GM19438 (cell line): ENCODE results near the gene PICALM.

ENCODE experiments used
- ATAC-seq: cut with Tn5 transposase; IDR thresholded peaks from one replicate; pipeline ENCODE4 v1.9.1; 2021; ENCODE audit warnings: low read depth; ENCODE audit not compliant: unreplicated experiment

The PICALM gene

DNA sequence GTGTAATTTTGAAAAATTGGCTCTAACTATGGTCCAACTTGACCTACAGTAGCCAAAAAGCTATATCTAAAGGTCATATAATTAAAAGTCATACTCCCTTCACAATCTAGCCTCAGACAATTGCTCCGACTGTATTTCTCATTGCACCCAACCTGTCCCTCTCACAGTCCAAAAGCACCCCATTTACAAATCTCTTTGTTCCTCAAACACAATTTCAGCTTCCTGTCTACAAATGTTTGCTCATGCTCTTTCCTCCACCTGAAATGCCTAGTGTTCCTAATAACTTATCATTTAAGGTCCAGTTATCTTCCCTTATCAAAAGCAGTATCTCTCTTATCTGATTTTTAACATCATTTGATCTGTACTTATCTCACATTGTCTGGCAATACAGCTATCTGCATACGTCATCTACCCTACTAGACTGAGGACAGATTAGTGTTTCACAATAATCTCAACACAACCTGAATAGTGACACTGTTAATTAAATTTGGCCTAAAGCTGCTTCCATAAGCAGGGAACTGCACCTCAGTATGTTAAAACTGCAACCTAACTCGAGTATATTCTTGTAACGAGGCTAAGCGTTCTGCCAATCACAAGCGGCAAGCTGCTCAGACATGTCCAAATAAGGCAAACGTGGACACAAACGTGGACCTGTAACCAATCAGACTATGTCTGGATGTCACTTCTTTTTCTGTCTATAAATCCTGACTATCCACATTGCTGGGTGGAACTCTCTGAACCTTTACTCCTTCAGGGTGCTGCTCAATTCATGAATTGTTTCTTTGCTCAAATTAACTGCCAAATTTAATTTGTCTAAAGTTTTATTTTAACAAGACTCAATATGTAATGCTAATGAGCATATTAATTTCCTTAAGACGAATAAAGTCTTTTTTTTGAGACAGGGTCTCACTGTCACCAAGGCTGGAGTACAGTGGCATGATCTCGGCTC is 15.9 kb downstream of the PICALM start:
- ATAC-seq, result no peak

DNA sequence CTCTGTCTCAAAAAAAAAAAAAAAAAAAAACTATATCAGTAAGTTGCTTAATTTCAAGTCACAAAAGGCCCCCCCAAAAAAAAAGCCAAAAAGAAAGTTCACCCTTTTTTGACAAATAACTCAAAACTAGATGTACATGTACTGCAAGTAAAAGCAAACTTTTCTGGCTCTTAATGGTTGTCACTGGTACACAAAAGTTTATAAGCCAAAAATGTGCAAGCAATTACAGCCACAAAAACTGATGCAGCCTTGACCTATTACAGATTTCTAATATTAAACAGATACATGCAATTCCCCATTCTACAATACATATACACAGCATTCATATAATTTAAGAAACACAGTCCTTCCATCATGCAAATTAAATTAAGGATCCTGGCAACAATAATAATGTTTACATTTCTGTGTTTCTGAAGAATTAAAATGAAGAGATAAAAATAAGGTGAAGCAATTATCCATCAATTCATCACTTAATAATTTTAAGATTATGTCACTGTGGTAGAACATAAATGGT is 18.6 kb downstream of the PICALM start:
- ATAC-seq, result no peak

DNA sequence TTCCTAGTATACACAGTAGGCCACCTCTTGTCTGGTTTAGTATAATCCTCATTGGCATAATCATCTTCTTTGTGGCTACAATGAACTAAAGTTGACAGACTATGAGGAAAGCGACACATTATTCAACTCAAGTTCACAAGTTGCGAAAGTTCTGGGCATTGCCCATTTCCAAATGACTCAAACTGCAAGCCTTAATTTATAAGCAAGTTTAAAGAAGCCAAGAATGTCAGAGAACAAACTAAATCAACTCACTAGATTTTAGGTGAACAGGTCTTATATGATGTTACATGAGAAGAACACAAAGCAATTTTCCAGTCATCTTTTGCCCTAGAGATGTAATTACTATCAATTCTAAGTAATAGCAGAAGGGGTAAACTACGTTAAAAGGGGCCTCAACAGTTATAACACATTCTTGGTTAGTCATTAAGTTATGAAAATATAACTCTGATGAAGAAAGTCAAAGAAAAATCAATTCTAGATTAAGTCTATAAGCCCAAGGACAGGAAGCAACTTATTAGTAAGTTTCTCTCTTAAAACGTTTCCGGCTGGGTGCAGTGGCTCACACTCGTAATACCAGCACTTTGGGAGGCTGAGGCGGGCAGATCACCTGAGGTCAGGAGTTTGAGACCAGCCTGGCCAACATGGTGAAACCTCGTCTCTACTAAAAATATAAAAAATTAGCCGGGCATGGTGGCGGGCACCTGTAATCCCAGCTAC is 21.5 kb downstream of the PICALM start:
- peak; percentile 54 for ATAC-seq

DNA sequence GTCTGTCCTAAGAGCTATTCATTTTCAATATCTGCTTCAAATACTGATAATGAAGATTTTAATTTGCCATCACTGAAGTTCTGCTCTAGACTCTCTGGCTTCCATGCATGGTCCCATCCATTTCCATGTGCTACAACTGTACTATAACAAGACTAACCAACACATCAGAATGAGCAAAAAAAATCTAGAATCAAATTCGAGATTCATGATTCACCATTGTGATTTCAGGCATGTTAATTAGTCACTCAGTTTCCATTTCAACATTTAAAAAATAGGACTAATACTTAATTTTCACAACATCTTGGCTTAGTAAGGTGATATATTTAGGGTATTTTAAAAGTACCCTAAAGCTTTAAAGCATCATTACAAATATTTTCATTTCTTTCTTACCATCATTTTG is 22.8 kb downstream of the PICALM start:
- ATAC-seq, result no peak

DNA sequence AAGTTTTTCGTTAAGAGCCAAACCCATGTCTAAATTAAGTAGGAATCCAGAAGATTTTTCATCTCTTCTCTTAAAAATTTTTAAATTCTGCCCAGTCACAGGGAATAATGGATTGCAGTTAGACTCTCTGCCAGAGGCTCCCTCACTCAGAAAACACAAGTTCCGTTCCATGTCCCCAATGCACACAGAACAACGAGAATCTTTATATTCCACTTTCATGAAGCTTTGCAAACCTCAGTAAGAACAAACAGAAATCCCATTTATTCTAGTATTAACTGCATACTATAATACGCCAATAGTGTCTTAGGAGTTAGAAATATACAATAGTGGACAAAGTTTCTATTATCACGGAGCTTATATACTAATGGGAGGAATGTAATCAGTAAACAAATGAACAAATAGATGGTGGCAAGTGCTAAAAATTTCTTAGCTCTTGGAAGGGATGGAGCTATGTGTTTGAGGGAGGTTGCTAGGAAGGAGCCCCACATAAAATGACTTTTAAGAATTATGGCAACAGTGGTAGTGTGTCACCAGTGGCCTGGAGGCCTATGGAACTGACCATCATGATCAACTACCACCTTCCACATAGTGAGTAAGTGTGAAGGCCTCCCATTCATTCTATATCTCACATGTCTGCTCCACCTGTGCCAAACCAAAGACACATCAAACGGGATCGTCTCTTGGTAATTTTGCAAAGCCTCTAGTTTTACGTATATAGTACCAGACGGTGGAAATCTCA is 24.9 kb downstream of the PICALM start:
- no peak for ATAC-seq

DNA sequence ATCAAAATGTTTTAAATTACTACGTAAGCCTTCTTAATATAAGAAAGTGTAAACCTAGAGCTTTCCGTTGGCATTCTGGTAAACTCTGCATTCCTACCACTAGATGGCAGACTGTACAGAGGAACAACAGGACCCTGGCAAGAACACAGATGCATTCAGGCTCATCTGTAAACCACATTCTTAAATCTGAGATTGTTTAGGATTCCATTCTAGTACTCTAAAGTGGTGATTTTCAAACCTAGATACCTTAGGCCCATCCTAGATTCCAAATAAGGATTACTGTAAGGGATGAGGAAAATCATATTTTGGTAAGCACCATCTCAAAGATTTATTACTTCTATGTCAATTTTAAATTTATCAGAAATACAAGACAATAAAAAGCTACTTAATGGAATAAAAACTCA is 26.9 kb downstream of the PICALM start:
- peak; percentile 54 for ATAC-seq

DNA sequence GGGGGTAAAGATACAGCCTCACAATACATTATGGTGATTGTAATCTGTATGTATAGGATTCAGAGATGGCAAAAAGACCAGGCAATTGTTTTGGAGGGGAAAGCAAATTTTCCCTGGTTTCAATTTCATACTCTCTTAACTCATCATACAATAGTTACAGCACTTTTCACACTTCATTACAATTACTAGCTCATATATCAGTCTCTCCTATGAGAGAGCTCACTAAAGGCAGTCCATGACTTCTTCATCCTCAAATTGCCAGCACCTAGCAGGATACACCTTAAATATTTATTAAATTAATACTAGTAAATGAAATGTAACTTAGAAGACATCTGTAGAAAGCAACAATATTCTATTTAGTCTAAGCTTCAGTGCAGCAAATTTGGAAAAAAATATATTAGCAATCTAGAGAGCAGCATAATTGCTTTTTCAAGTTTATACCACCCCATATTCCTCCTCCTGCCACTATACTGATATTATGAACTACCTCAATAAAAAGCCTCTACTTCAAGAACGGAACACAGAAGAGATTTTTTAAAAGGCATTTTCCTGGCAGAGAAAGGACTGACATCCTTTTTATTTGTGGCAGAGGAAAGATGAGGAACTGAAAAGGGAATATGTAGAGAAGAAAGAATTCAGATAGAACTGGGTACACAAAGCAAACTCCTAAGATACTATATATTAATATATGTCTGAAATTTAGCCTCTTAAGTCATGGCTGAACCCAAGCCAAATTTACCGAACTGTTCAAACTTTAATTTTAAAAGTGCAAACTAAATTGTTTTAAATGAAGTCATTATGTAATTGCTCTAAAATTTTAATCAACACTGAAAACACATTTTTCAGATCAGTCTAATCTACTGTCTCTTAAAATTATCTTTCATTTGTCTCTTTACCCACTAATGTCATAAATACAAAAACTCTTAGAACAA is 27.7 kb downstream of the PICALM start:
- no peak for ATAC-seq

DNA sequence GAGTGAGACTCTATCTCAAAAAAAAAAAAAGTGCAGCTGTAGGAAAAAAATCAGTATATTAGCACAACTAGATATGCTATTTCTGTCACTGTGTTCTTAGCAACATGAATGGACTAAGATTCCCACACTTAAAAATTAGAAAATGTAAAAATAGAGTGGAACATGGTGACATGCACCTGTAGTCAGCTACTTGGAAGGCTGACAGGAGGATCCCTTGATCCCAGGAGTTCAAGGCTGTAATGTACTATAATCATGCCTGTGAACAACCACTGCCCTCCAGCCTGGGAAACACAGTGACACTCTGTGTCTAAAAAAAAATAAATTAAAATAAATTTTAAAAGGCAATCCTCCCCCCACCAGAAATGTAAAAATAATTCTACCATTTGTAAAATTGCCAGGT is 29.8 kb downstream of the PICALM start:
- no peak for ATAC-seq

DNA sequence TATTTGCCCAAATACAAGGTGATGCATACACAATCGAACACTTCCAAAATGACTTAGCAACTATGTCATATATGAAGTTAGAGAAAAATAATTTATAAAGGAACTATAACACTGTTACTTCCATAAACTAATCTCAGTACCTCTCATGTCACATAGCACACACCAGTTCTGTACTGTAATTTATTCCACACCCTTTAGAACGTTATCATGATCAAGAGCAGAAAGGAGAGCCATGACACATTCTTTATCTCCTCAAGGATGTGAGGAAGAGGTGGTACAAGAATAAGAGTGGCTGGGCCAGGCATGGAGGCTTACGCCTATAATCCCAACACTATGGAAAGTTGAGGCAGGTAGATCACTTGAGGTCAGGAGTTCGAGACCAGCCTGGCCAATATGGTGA is 31.1 kb downstream of the PICALM start:
- no peak for ATAC-seq

DNA sequence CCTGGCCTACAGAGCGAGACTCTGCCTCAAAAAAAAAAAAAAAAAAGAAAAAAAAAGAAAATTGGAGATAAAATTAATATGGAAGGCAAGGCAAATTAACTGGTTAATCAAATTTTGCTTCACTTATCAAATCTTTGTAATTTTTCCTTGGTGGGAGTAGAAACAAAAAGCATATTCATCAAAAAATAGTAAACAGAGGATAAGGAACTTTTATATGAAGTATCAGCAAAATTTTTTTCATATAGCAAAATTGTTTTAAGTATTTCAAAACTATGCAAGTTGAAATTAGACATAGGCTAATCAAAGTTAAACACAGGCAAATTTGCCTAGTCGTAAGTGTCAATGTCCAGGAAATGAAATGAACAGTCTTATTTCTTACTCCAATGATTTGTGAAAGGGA is 33.0 kb downstream of the PICALM start:
- no peak for ATAC-seq

DNA sequence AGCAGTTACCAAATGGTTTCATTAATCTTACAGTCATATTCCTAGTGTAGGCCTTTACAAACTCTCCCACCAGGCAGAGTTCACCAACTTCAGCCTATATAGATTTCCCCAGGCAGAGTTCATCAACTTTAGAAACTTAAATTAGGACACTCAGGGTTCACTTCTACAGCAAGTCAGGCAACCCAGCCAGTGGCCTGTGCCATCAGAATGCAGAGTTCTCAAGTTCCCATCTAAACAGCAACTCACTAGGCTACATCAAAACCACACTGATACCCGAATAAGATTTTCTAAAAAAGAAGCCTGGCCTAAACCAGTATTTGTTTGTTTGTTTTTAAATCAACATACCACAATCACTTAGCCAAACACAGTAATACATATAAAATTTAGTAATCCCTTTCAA is 33.7 kb downstream of the PICALM start:
- no peak for ATAC-seq

DNA sequence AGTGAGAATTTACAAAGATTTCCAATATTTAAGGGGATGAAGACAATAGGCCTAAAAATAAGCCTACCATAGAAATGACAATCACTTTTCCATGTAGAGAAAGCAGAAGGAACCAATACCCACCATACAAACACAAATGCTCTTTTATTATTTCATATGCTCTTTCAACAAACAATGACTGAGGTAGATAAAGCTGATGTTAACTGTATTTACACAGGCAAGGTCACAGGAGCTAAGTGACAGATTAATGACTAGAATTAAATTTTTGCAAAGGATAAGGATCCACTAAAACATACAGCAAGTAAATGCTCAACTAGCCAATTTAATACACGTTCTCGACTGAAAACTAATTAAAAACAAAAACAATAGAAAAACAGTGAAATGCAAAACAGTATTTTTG is 34.2 kb downstream of the PICALM start:
- ATAC-seq, result no peak

DNA sequence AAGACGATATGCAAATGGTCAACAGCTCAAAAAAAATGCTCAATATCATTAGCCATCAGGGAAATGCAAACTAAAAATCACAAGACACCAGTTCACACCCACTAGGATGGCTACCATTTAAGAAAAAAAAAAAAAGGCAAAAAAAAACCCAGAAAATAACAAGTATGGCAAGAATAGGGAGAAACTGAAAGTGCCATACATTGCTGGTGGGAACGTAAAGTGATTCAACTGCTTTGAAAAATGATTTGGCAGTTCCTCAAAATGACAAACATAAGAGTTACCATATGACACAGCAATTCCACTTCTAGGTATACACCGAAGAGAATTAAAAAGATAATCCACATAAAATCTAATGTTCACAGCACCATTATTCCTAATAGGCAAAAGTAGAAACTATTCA is 47.5 kb downstream of the PICALM start:
- no peak for ATAC-seq

DNA sequence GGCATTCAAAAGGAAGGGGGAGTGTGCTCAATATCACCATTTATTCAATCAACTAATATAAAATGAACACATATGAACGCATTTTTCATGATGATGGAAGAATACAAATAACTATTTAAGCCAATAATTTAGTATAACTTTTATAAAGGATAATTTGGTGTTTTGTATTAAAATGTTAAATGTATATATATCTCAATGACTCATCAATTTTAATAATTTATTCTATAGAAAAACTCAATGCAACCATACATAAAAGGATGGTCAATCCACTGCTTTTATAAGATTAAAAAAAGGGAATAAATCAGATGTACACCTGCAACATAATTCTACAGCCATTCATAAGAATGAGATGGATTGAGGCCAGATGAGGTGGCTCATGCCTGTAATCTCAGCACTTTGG is 50.6 kb downstream of the PICALM start:
- ATAC-seq, result no peak

DNA sequence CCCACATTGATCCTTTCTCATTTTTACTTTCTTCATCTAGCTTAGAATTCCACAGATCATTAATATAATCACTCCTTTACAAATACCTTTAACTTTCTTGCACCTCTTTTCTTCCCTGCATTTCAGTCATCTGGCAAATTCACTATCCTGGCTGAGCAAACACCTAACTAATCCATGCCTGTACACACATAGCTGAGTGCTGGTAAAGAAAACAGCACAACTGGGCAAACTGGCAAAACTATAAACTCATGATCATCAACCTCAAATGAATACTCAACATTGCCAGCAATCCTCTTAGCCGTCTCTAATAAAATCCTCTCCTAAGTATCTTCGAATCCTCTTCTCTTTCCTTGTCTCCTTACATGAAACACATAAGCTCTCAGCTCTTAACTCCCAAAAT is 52.4 kb downstream of the PICALM start:
- ATAC-seq, result no peak

DNA sequence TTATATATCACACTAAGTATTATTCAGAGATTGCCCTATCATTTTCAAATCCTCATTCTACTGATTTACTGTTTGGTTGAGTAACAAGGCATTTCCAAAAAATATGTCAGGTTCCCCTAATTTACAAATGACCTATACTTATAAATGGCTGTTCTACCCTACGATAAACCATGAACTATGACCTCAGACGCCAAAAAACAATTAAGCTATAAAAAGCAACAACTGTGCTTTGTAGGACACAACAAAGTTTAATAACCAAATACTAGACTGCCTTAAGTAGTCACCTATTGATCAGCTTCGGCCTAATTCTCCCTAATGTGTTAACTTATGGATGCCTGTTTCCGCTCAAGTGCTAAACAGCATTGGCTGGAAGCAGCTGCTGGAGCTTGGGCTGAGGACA is 53.2 kb downstream of the PICALM start:
- no peak for ATAC-seq

DNA sequence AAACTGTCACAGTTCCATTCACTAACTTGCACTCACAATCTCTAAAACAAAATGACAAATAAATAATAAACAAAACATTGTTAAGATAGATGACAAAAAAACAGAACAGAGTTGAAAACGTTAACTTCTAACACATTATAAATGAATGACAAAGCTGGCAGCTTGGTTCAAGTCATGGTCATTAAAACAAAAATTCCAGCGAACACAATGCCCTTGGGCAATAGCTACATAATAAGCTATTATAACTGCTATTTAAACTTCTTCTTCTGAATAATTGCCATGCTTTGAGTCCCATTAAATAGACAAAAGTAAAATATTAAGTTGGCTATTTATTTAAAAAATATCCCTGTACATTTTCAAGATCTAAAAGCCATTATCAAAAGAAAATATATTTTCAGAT is 54.7 kb downstream of the PICALM start:
- no peak for ATAC-seq

DNA sequence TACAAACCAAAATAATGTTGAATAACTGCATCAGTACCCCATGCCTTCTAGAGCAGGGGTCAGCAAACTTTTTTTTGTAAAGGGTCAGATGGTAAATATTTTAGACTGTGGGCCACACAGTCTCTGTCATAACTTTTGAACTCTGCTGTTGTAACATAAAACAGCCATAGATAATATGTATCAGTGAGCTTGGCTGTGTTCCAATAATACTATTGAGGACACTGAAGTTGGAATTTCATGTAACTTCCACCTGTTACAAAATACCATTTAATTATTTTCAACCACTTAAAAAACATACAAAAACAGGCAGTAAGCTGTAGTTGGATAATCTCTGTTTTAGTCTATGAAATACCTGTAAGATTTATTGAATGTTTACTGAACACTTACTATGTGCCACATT is 55.2 kb downstream of the PICALM start:
- ATAC-seq, result no peak

DNA sequence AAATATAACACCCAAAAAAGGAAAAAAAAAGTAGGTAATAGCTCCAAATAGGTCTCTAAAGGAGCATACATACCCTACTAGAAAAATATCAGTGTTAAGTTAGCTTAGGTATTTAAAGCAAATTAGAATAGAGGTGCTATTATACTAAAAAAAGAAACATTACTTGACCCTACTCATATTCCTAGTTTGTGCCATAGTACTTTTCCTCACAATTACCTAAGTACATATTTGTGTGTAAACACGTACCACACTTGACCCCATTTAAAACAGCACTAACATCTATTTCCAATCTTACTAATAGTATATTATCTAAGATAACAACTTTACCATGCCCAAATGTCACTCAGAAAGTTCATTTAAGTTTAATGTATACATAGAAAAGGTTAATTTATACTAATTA is 57.7 kb downstream of the PICALM start:
- ATAC-seq, result no peak

DNA sequence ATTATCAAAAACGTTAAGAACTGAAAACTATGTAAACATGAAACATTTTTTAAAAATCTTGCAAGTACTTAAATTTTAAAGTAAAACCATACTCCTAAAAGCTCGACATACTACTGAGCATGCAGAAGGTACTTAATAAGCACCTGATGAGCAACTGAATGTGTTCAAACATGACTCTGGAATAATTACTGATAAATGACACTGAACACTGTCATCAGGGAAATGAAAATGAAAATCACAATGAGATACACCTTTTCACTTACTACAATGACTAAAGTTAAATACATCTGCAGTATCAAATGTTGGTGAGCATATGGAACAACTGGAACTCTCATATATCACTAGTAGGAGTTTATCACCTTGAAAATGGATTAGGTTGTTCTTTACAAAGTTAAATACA is 65.2 kb downstream of the PICALM start:
- no peak for ATAC-seq
